ENCODE data around the gene DACH2.

GRCh38 chrX:86141786-86142185, 6.5 kb upstream of the DACH2 start:
- no peak for TF ChIP-seq FOXJ3 (CRISPR knock-in tag; IDR thresholded peaks at IDR 0.05)
- no peak for TF ChIP-seq MXI1 (IDR thresholded peaks at IDR 0.05; ENCODE audit: low read depth, low read length)
